MM.1S (cell line): ENCODE results near the gene ARPC2.
A peak's percentile ranks its signal among the peaks of the same experiment; 100 is the strongest.

Experiments used
- DNase-seq: peaks from one replicate; pipeline ENCODE4 v3.0.0-alpha.2; 2015
- H2AFZ ChIP-seq: fragments of 300-600 bp; sonication (generic); 2 replicates; pipeline ENCODE4 v1.6.0; 2016; ENCODE audit warnings: antibody characterized with exemption, low read length
- H3F3A ChIP-seq: fragments of 300-600 bp; sonication (generic); 2 replicates; pipeline ENCODE4 v1.6.1; 2016; ENCODE audit warnings: mild to moderate bottlenecking, antibody characterized with exemption, low read length, moderate library complexity, mixed read lengths; ENCODE audit not compliant: insufficient read depth
- H3K27ac ChIP-seq: fragments of 300-600 bp; sonication (generic); 2 replicates; pipeline ENCODE4 v1.5.1; 2016; ENCODE audit warnings: mild to moderate bottlenecking, low read length
- H3K27me3 ChIP-seq: fragments of 300-600 bp; sonication (generic); replicated peaks from 2 replicates; pipeline ENCODE4 v1.6.0; 2016; ENCODE audit warnings: low read length; ENCODE audit not compliant: insufficient read depth
- H3K36me3 ChIP-seq: fragments of 300-600 bp; sonication (generic); replicated peaks from 2 replicates; pipeline ENCODE4 v1.6.1; 2016; ENCODE audit warnings: mild to moderate bottlenecking, low read length, mixed read lengths; ENCODE audit not compliant: insufficient read depth
- H3K4me1 ChIP-seq: fragments of 300-600 bp; sonication (generic); 2 replicates; pipeline ENCODE4 v1.6.1; 2016; ENCODE audit warnings: low read length, mixed read lengths
- H3K4me2 ChIP-seq: fragments of 300-600 bp; sonication (generic); 2 replicates; pipeline ENCODE4 v1.6.0; 2016; ENCODE audit warnings: low read depth, low read length
- H3K4me3 ChIP-seq: fragments of 300-600 bp; sonication (generic); 2 replicates; pipeline ENCODE4 v1.5.1; 2016; ENCODE audit warnings: low read length, mixed read lengths
- H3K79me2 ChIP-seq: fragments of 300-600 bp; sonication (generic); 2 replicates; pipeline ENCODE4 v1.6.1; 2016; ENCODE audit warnings: mixed run types, low read length, mixed read lengths
- H3K9ac ChIP-seq: fragments of 300-600 bp; sonication (generic); 2 replicates; pipeline ENCODE4 v1.6.1; 2016; ENCODE audit warnings: low read length, mixed read lengths
- H3K9me2 ChIP-seq: fragments of 300-600 bp; sonication (generic); replicated peaks from 2 replicates; pipeline ENCODE4 v1.6.1; 2016; ENCODE audit warnings: mild to moderate bottlenecking, low read length, mixed read lengths; ENCODE audit not compliant: insufficient read depth
- H3K9me3 ChIP-seq: fragments of 300-600 bp; sonication (generic); replicated peaks from 2 replicates; pipeline ENCODE4 v1.6.1; 2016; ENCODE audit warnings: mild to moderate bottlenecking, low read length, mixed read lengths; ENCODE audit not compliant: insufficient read depth
- H4K20me1 ChIP-seq: fragments of 300-600 bp; sonication (generic); 2 replicates; pipeline ENCODE4 v1.6.1; 2016; ENCODE audit warnings: mild to moderate bottlenecking, low read length, moderate library complexity, mixed read lengths; ENCODE audit not compliant: insufficient read depth
- EZH2 ChIP-seq: fragments of 300-600 bp; sonication (generic); optimal IDR thresholded peaks from 2 replicates; pipeline ENCODE3; 2017; ENCODE audit warnings: low read depth, mild to moderate bottlenecking, antibody characterized with exemption, low read length, mixed read lengths
- EZH2phosphoT487 ChIP-seq: fragments of 300-600 bp; sonication (generic); IDR thresholded peaks from 2 replicates; pipeline ENCODE4 v1.6.1; 2018; ENCODE audit warnings: antibody characterized with exemption, low read length
- TF ChIP-seq, protein P1 (sequence below): fragments of 300-600 bp; sonication (generic); IDR thresholded peaks from 2 replicates; pipeline ENCODE4 v1.5.1; 2016; ENCODE audit warnings: antibody characterized with exemption, low read length, mixed read lengths

The ARPC2 gene

DNA sequence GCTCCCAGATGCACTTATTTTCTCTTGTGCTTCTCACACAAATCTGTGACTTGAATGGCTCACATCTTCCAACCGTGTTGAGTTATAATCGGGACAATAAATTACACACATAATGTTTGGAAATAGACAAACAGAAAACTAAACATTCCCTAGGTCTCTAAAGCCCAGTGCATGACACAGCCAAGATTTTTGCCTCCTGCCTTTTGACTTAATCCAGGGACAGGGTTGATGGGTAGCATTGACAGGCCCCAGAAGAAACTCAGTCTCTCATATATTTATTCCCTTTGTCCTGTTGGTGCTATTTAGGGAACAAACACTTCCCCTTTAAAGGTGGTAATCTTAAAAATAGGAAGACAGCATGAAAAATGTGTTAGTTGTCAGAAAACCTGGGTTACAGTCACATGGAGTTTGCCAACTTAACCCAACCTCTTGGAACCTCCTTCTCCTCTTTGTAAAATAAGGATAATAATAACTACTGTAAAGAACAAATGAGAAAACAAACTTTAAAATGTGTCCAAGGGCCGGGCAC, 24.0 kb upstream of the ARPC2 start:
- no peak for DNase-seq

DNA sequence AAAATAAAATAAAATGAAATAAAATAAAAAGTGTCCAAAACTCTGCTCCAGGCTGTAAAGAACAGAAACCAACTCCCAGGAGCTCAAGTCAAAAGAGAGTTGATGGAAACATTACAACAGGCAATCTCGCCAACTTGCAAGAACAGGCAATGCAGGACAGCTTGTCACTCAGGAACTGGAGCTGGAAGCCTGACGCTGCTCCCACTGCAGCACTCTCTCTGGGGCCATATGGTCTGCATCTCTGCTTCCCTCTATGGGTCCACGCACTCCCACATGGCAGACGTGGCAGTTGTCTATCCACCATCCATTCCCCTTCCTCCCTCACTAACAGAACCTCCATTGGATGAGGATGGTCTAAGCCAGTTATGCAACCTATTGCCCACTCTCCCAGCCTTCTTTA, 23.3 kb upstream of the ARPC2 start:
- Histone ChIP-seq H3K4me1 (no peaks in the 10 kb centered on the region), H3K27me3 (no peaks in the 10 kb centered on the region), H4K20me1 (no peaks in the 10 kb centered on the region), H3F3A (no peaks in the 10 kb centered on the region), H3K36me3 (no peaks in the 10 kb centered on the region), H3K9ac (no peak overlapping the region), H3K9me3 (no peaks in the 10 kb centered on the region), H2AFZ (no peak overlapping the region), H3K4me2 (no peak overlapping the region), H3K79me2 (no peaks in the 10 kb centered on the region), H3K9me2 (no peaks in the 10 kb centered on the region), H3K4me3 (no peak overlapping the region), H3K27ac (no peak overlapping the region)
- no peak for DNase-seq
- TF ChIP-seq EZH2phosphoT487 = no peak
- TF ChIP-seq, protein P1, sequence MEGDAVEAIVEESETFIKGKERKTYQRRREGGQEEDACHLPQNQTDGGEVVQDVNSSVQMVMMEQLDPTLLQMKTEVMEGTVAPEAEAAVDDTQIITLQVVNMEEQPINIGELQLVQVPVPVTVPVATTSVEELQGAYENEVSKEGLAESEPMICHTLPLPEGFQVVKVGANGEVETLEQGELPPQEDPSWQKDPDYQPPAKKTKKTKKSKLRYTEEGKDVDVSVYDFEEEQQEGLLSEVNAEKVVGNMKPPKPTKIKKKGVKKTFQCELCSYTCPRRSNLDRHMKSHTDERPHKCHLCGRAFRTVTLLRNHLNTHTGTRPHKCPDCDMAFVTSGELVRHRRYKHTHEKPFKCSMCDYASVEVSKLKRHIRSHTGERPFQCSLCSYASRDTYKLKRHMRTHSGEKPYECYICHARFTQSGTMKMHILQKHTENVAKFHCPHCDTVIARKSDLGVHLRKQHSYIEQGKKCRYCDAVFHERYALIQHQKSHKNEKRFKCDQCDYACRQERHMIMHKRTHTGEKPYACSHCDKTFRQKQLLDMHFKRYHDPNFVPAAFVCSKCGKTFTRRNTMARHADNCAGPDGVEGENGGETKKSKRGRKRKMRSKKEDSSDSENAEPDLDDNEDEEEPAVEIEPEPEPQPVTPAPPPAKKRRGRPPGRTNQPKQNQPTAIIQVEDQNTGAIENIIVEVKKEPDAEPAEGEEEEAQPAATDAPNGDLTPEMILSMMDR = no peak
- TF ChIP-seq EZH2 = no peak

More for the DNA sequence above, 24.0 kb upstream of the ARPC2 start:
- H3K4me1 ChIP-seq = no peaks in the 10 kb centered on the region
- no peaks in the 10 kb centered on the region for H3K9me2 ChIP-seq
- no peak for TF ChIP-seq EZH2
- TF ChIP-seq, protein P1 = no peak
- no peak for TF ChIP-seq EZH2phosphoT487
- no peak overlapping the region for H2AFZ ChIP-seq
- no peaks in the 10 kb centered on the region for H3K27me3 ChIP-seq
- no peak overlapping the region for H3K4me3 ChIP-seq
- no peak overlapping the region for H3K4me2 ChIP-seq
- no peak overlapping the region for H3K9ac ChIP-seq
- no peaks in the 10 kb centered on the region for H3K9me3 ChIP-seq
- no peaks in the 10 kb centered on the region for H3K36me3 ChIP-seq
- no peaks in the 10 kb centered on the region for H4K20me1 ChIP-seq
- no peak overlapping the region for H3K27ac ChIP-seq
- H3K79me2 ChIP-seq = no peaks in the 10 kb centered on the region
- H3F3A ChIP-seq = no peaks in the 10 kb centered on the region

DNA sequence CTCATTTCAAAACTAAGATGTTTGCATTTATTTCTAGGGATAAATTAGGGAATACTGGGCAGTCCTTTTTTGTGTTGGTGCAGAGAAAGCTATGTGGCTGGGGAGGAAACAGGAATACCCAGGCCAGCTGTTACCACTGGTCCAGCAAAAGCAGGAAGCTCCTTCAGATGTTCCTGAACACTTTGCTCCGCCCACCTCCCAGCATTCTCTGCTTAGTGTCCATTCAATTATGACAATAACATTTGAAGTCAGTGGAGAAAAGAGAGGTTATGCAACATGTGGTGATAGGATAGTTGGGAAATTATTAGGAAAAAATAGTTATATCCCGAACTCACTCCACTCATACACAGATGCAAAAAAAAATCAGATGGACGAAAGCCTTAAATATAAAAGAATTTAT, 22.1 kb upstream of the ARPC2 start:
- no peaks in the 10 kb centered on the region for H3K9me3 ChIP-seq
- H3K4me3 ChIP-seq = no peak overlapping the region
- H3K36me3 ChIP-seq = no peaks in the 10 kb centered on the region
- DNase-seq = no peak
- no peaks in the 10 kb centered on the region for H3K4me1 ChIP-seq
- no peak overlapping the region for H3K27ac ChIP-seq
- H3K9ac ChIP-seq = no peak overlapping the region
- H2AFZ ChIP-seq = peak overlapping the region; percentile 36; the same call in 1 of the 2 replicates
- H3K9me2 ChIP-seq = no peaks in the 10 kb centered on the region
- TF ChIP-seq EZH2 (no peak), EZH2phosphoT487 (no peak)
- TF ChIP-seq, protein P1 = no peak
- no peaks in the 10 kb centered on the region for H4K20me1 ChIP-seq
- no peak overlapping the region for H3K4me2 ChIP-seq
- H3F3A ChIP-seq = no peaks in the 10 kb centered on the region
- no peaks in the 10 kb centered on the region for H3K79me2 ChIP-seq
- H3K27me3 ChIP-seq = no peaks in the 10 kb centered on the region
